GM08714 (cell line): ENCODE data around the gene SUV39H1.

Experiments used
- H3K4me3 ChIP-seq: fragments of 200-500 bp; sonication (Bioruptor generic); 2 replicates; pipeline ENCODE4 v1.5.1; 2014; ENCODE audit warnings: mild to moderate bottlenecking, low read length, inconsistent platforms
- ZNF274 ChIP-seq: IDR thresholded peaks from 2 replicates; pipeline ENCODE4 v1.6.1; 2012; ENCODE audit warnings: mild to moderate bottlenecking, low read depth, low read length

The SUV39H1 gene

DNA sequence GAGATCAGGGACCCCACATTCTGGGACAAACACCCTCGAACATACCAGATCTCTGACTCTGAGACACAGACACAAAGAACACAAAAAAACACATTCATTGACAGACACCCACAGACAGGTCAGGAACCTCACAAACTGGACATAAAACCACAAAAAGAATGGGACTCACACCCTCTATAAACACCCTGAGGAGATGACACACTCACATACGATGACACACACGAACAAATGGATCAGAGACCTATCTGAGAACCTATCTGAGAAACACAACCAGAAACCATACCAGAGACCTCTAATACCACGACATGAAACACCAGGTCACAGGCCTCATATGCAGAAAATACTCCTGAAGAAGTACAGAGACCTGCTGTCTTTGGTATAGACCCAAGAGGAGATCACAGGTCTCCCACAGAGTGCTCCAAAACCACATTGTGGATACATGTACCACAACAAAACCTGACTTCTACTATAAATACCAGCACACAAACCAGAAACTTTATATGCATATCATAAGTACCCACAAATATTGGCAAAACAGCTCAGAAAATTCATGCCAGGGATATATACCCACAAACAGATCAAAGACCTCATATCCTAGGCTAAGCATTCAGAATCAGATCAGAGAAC is 19.5 kb downstream of the SUV39H1 start:
- TF ChIP-seq ZNF274, result no peak

DNA sequence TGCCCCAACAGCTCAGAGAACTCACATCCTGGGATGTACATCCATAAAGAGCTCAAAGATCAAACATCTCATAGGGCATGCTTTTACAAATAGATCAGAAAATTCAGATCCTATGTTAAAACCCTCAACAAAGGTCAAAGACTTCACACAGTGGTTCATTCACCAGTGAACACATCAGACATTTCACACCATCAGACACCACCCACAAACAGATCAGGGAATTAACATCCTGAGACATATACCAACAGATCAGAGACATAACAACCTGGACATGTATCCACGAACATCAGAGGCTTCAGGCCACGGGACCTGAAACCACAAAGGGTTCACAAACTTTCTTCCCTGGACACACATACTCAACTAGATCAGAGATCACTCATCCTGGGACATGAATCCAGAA is 23.4 kb downstream of the SUV39H1 start:
- no peak for TF ChIP-seq ZNF274
- H3K4me3 ChIP-seq, result no peak overlapping the region

More for the DNA sequence above, 19.5 kb downstream of the SUV39H1 start:
- no peak overlapping the region for H3K4me3 ChIP-seq

DNA sequence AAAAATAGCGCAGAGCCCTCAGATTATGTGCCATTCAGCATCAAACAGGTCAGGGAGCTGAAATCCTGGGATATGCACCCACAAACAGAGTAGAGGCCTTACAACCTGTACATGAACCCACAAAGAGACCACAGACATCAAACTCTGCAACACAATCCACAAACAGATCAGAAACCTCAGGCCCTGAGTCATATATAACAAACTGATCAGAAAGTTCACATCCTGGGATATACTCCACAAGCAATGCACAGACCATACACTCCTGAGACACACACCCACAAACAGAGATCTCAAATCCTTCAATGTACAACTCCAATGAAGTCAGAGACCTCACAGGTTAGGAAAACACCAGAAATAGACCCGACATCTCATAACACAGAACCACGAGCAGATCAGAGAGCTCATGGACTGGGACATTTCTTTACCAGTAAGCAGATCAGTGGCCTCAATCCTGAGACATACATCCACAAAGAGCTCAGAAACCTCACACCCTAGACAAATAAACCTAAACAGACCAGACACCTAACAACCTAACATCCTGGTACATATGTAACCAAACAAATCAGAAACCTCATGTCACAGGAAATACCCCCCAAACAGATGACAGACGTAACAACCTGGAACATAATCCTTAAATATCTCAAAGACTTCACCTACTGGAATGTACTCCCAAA is 24.2 kb downstream of the SUV39H1 start:
- TF ChIP-seq ZNF274, result no peak
- no peak overlapping the region for H3K4me3 ChIP-seq

DNA sequence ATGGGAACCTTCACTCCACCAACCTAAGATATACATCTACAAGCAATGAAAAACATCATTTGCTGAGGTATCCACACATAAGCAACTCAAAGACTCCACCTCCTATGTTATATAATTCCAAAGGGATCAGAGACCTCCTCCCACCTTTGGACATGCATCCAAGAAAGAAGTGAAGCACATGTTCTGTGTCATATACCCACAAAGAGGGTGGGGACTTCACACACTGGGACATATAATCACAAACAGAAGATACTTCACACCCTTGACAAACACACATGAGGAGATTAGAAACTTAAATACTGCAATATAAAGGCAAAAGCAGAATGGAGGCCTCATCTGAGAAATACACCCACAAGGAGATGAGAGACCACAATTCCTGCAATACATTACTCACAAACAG is 25.4 kb downstream of the SUV39H1 start:
- no peak for TF ChIP-seq ZNF274
- no peak overlapping the region for H3K4me3 ChIP-seq

DNA sequence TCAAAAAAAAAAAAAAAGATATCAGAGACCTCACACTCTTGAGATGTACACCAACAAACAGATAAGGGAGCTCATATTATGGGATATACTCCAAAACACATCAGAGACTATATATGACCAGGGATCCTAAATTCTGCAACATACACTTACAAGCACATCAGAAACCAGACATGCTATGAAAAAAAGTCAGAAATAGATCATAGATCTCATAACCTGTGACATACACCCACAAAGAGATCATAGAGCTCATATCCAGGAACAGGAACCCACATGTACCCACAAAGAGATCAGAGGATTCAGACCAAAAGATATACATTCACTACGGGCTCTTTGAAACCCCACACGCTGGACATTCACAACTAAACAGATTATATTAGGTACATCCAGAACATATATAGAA is 30.1 kb downstream of the SUV39H1 start:
- TF ChIP-seq ZNF274, result no peak
- H3K4me3 ChIP-seq, result no peak overlapping the region

- H3K4me3 ChIP-seq, result no peak overlapping the region
- TF ChIP-seq ZNF274, result no peak
These were observed 32.1 kb downstream of the SUV39H1 start for GRCh38 chrX:48728653-48729052.

GRCh38 chrX:48736303-48736702 is 39.8 kb downstream of the SUV39H1 start:
- TF ChIP-seq ZNF274, result no peak
- H3K4me3 ChIP-seq, result peak overlapping the region; percentile 45; the same call in 1 of the 2 replicates

DNA sequence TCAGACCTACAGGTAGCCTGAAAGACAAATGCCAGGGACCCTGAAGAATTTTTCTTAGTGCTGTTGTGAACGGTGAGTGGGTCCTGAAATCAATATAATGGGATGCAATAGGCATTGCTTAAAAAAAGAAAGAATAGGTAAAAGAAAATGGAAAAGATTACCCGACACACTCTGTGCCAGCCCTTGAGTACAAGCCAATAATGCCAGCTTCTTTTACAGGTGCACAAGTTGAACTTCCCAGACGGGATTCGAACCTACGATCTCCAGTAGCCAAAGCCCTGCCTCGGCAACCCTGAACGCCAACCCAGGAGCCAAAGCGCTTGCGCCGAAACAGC is 40.3 kb downstream of the SUV39H1 start:
- peak overlapping the region; percentile 45; the same call in 1 of the 2 replicates for H3K4me3 ChIP-seq
- no peak for TF ChIP-seq ZNF274

GRCh38 chrX:48737213-48737938 is 40.8 kb downstream of the SUV39H1 start:
- no peak for TF ChIP-seq ZNF274
- peak overlapping the region; percentile 78 for H3K4me3 ChIP-seq

DNA sequence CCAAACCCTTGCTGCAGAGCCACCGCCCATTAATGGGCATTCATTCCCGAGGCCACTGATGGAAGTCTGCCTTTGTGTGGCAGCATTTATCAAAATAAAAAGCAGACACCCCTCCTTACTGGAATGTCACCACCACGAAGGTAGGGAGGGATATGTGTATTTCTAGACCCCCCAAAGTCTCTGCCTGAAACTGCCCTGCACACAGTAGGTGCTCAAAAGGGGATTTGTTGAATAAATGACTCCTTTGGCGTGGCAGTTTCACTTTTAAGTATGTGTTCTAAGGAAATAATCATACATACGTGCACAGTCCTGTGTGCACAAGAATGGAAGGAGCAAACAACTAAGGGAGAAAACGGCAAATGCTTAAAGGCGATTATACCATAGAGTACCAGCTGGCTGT is 41.4 kb downstream of the SUV39H1 start:
- peak overlapping the region; percentile 78 for H3K4me3 ChIP-seq
- no peak for TF ChIP-seq ZNF274

GRCh38 chrX:48741834-48742233 is 45.3 kb downstream of the SUV39H1 start:
- no peak overlapping the region for H3K4me3 ChIP-seq
- TF ChIP-seq ZNF274, result no peak

DNA sequence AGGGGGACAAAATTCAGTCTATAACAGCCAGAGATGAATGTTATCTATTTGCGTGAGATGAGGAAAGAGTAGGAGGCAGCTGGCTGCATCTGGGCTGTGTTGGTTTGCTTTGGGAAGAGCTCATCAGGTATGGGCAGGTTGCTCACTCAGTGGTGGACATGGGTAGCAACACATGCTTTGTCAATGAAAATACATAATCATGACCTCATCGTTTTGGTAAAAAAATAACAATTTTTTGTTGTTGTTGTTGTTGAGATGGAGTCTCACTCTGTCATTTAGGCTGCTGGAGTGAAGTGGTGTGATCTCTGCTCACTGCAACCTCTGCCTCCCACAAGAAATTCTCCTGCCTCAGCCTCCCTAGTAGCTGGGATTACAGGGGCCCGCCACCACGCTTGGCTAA is 48.7 kb downstream of the SUV39H1 start:
- H3K4me3 ChIP-seq, result no peak overlapping the region
- TF ChIP-seq ZNF274, result no peak

DNA sequence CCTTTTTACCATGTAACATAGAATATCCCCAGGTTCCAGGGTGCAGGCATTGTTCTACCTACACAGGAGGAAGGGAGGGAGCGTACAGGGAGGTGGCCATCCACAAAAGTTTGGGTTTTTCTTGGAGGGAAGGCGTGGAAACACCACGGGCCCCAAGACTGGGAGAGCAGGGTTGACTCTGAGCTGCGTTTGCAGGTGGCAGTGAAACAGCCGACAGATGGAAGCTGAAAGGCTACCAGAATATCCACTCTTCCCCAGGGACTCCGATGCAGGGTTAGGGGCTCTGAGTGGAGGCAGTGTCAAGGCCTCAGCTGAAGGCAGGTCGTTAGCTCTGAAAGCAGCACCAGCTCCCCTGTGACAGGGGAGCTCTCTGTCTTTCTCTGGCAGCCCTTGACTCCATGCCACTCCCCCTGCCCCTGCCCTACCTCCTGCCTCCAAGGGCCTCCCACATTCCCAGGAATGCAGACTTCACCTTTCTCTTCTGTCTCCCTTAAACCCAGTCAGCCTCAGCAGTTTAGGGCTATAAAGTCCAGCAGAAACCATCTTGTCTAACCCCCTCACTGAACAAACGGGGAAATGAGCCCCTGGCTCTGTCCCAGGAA is 51.0 kb downstream of the SUV39H1 start:
- no peak for TF ChIP-seq ZNF274
- no peak overlapping the region for H3K4me3 ChIP-seq

DNA sequence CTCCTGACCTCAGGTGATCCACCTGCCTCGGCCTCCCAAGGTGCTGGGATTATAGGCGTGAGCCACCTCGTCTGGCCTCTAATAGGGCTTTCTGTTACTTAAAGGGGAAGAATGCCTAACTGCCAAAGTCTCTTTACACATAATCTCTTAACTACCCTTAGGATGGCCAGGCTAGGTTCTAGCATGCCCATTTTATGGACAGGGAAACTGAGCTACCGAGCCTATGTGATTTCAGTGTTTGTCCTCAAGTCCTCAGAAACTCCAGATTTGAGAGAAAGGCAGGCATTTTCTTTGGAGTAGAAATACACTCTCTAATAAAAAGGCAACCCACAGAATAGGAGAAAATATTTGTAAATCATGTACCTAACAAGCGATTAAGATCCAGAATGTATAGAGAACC is 52.6 kb downstream of the SUV39H1 start:
- H3K4me3 ChIP-seq, result no peak overlapping the region
- no peak for TF ChIP-seq ZNF274

- no peak for TF ChIP-seq ZNF274
- no peak overlapping the region for H3K4me3 ChIP-seq
These were observed 54.8 kb downstream of the SUV39H1 start for GRCh38 chrX:48751343-48751742.

DNA sequence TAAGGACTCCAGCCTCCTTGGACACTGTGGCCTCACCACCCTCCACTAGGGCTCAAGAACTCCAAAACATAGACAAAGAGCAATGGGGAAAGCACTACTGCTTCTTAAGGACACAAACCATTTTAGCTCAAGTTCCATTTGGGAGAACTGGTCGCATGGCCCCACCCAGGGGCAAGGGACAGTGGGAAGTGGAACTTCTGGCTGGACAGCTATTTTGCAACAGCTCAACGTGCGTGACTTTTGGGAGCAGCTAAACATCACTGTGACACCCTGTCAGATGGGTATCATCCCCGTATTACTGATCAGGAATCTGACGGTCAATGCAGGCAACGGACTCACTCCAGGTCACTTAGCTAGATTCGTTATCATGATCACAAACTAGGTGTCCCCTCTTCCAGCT is 56.0 kb downstream of the SUV39H1 start:
- TF ChIP-seq ZNF274, result no peak
- no peak overlapping the region for H3K4me3 ChIP-seq
